Stimulated activated CD8-positive, alpha-beta memory T cell treated with anti-CD3 and anti-CD28 coated beads, Interleukin-2, amount 100 ng/mL, for 1 hour (primary cell): Measurements from ENCODE around the gene NOX4.

Source experiments
- DNase-seq, 2 donors: peaks; one replicate each; pipeline ENCODE4 v3.0.0-alpha.2; 2020; ENCODE audit warnings: low read depth in 2 of 2

The NOX4 gene

GRCh38 chr11:89490981-89491690, at the start of gene NOX4:
Gene NOX4 (minus strand): TSS chr11:89491375. CDS start chr11:89491246, 129 bp downstream.
- no peak for DNase-seq

DNA sequence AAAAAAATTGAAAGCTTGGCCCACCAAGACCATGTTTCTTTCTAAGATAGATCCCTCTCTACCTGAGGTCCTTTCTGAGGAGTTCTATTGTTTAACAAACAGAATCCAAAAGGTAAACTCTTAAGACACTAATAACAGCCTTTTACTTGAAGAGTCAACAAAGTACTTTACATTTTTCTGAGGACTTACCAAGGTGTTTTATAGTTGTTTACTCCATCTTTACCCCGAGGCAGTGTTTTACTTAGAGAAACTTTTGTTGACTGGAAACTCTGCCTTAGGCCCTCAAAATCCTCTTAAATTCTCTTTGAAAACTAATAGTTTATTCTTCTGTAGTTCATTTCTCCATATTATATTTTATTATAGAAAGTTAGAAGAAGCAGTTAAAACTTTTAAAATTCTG, 49.7 kb upstream of the NOX4 start:
- DNase-seq: no peak

DNA sequence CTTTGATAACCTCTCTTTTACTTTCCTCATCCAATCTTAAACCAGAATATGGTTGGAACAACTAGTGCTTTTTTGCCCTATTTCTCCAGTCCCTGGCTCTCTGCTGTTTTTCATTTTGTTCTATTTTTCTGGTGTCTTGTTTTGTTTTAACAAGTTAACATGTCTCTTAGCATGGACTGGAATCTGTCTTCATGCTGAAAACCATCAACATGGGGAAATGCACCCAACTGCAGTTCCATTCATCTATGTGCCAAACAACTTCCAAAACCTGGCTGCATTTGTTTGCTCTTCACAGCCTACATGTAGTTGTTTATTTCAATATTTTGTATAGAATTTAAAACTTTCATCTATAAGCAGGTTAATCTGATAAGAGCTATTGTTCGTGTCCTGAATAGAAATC, 46.8 kb upstream of the NOX4 start:
- no peak for DNase-seq

DNA sequence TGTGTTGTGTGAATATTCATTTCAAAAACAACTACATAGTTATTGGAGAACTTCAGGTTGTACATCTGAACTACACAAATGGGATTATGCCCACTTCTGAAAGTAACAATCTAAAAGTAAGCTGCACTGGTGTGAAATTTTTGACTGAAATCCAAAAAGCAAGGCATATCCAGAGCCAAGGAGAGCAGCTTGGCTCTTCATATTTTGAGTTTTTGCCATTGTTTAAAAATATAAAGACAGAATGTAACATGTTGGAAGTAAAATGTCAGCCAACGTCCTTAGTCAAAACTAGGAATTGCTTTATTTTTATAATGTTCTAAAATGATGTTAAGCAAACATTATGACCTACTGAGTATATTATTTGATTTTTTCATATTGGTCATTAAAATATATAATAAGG, 45.8 kb upstream of the NOX4 start:
- no peak for DNase-seq

- DNase-seq: no peak
Measured at GRCh38 chr11:89535221-89535620, 44.0 kb upstream of the NOX4 start.

GRCh38 chr11:89529626-89530380, 38.6 kb upstream of the NOX4 start:
- DNase-seq: no peak

DNA sequence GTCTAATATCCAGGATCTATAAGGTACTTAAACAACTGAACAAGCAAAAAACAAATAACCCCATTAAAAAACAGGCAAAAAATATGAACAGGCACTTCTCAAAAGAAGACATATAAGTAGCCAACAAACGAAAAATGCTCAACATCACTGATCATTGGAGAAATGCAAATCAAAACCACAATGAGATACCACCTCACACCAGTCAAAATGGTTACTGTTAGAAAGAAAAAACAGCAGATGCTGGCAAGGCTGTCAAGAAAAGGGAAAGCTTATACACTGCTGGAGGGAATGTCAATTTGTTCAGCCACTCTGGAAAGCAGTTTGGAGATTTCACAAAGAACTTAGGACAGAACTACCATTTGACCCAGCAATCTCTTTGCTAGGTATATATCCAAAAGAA, 30.6 kb upstream of the NOX4 start:
- no peak for DNase-seq

GRCh38 chr11:89521294-89521693, 30.1 kb upstream of the NOX4 start:
- DNase-seq: no peak

GRCh38 chr11:89516496-89516895, 25.3 kb upstream of the NOX4 start:
- DNase-seq: no peak

DNA sequence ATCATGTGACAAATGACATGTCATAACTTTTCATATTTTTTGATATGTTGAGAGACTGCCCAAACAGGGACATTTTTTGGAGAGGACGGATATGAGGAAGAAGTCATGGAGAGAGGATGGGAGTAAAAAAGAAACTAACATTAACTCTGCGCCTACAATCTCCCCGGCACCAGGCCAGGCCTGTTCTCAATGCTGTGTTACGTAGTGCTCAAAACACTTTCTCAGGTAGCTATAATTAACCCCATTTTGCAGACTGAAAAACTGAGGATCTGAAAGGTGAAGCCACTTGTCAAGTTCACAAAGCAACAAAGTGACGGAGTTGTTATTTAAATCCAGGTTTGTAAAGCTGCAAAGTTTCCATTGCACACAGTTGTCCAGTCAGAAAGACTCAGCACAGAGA, 17.4 kb upstream of the NOX4 start:
- no peak for DNase-seq

- no peak for DNase-seq
Measured at GRCh38 chr11:89504270-89504669, 13.1 kb upstream of the NOX4 start.

DNA sequence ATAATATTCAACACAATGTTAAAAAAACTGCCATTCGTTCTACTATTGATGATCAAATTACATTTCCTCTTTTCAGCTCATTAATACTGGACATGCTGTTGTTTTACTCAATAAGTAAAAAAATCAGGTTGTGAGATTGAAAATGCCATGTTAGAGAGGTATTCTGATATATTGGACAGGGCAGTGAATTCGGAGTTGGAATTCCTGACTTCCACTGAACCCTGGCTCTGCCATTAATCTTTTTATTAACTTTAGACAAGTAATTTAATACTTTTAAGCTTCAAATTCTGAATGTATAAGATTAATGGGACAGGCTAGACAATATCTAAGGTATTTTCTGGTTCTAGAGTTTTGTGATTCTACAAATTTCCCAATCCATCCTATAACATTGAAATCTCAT, 12.2 kb upstream of the NOX4 start:
- DNase-seq: no peak

DNA sequence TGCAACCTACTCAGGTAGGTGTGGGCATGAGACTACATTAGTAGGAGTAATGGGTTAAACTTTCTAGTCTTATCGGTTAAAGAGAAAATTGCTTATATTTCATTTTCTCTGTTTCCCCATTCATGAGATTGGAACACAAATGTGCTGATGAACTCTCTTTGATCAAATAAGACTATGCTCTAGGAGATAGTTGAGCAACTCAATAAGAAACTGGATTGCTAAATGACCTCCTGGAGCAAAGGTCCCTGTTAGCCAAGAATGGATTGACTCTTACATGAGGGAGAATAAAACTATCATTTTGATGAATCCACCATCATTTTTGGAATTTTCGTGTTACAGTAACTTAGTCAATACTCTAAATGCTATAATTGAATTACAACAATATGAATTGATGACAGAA, 11.1 kb upstream of the NOX4 start:
- DNase-seq: no peak

DNA sequence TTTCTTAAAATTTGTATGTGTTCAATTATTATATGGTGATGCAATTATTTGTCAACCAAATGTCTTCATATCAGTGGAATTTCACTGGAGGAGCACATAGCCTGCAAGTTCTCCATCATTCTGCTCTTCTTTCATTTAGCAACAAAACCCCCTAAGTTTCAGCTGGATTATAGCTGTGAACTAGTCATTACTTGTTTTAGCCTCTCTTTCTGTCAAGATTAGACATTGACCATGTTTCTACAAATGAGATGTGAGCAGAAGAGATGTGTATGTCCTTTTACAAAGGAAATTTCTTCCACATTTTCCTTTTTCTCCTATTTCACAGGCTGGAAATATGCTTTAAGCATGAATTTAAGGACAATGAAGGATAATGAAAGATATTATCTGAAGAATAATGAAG, 9.2 kb upstream of the NOX4 start:
- no peak for DNase-seq

DNA sequence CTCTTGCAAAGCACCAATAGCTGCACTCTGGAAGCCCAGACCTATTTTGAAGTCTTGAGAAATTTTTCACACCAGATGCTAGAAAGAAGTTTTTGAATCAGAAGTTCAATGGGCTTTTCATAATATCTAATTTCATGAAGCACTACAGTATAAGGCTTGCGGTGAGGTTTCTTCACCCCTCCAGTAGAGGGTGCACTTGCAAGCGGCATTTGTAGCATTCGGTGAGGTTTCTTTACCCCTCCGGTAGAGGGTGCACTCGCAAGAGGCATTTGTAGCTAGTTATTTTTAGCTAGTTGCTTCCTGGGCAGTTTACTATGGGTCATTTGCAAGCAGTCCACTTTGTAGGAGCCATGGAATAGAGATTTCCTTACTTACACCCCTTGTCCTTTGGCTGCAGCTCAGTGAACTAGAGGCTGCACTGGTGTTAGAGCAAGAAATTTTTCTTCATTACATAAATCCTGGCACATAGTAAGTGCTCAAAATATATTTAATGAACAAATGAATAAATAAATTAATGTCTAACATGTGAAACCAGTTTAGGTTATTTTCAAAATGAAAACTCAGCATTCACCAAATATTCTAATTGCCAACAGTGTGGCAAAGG, 7.8 kb upstream of the NOX4 start:
- DNase-seq: no peak

- no peak for DNase-seq
Measured at GRCh38 chr11:89495951-89496350, 4.8 kb upstream of the NOX4 start.

- DNase-seq: no peak
Measured at GRCh38 chr11:89493431-89493830, 2.3 kb upstream of the NOX4 start.

- no peak for DNase-seq
Measured at GRCh38 chr11:89490602-89490980, 584 bp downstream of the NOX4 start.

GRCh38 chr11:89489930-89490329, 1.2 kb downstream of the NOX4 start:
- DNase-seq: no peak

- DNase-seq: no peak
Measured at GRCh38 chr11:89487016-89487415, 4.2 kb downstream of the NOX4 start.

DNA sequence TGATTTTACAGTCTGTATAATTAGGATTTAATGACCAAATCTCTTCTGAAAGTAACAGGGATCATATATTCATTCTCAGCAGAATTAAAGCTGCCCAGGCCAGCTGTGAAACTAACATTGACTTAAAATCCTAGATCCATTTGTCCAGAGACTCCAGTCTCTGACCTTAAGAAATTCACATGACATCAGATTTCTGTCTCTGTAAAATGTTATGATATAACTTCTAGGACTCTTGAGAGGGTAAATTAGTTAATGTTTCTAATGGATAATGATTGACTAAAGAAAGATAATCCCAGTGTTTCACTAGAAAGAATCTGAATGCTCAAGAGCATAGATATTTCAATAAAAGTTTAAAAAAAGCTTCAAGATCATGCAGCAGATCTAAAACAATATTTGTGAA, 6.3 kb downstream of the NOX4 start:
- no peak for DNase-seq

- DNase-seq: no peak
Measured at GRCh38 chr11:89477175-89477574, 14.0 kb downstream of the NOX4 start.

- no peak for DNase-seq
Measured at GRCh38 chr11:89463266-89463780, 27.9 kb downstream of the NOX4 start.
